ENCODE results near the gene PRKAR2B.

DNA sequence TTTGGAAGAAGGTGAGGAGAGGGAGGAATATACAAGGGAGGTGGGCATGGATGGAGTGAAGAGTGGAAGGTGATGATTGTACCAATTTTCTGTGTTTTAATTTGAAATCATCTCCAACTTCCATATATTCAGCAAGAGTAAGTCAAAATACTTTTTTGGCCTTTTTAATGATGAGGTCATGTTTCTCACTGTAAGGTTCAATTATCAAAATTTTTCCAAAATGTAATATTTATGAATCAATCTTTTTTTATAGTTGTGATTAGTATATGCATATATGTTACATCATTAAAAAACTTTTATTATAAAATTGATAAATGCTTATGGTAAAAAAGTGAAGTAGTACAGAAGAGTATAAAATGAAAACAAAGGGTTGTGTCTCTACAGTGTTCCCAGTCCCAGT is 40.7 kb downstream of the PRKAR2B start:
- TF ChIP-seq, protein P1, sequence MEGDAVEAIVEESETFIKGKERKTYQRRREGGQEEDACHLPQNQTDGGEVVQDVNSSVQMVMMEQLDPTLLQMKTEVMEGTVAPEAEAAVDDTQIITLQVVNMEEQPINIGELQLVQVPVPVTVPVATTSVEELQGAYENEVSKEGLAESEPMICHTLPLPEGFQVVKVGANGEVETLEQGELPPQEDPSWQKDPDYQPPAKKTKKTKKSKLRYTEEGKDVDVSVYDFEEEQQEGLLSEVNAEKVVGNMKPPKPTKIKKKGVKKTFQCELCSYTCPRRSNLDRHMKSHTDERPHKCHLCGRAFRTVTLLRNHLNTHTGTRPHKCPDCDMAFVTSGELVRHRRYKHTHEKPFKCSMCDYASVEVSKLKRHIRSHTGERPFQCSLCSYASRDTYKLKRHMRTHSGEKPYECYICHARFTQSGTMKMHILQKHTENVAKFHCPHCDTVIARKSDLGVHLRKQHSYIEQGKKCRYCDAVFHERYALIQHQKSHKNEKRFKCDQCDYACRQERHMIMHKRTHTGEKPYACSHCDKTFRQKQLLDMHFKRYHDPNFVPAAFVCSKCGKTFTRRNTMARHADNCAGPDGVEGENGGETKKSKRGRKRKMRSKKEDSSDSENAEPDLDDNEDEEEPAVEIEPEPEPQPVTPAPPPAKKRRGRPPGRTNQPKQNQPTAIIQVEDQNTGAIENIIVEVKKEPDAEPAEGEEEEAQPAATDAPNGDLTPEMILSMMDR (IDR thresholded peaks at IDR 0.05), result no peak
- no peak for TF ChIP-seq POLR2A (IDR thresholded peaks at IDR 0.05)

Measured in transverse colon (tissue), 3 donors.